PC-9 (cell line): ENCODE data around the gene PSRC1.

Experiments used
- CTCF ChIP-seq: fragments of 200-600 bp; sonication (generic); conservative IDR thresholded peaks from 2 replicates; pipeline ENCODE4 v1.6.1; 2017; ENCODE audit warnings: mixed run types, antibody characterized with exemption, mild to moderate bottlenecking, moderate library complexity
- EZH2 ChIP-seq: fragments of 200-600 bp; sonication (generic); IDR thresholded peaks from 2 replicates; pipeline ENCODE4 v1.8.0; 2017; ENCODE audit warnings: antibody characterized with exemption, low read depth

- no peak for TF ChIP-seq CTCF
- no peak for TF ChIP-seq EZH2
Observed at GRCh38 chr1:109319114-109319513, 36.2 kb upstream of the PSRC1 start.
